GM21619 (cell line): ENCODE measurements around the gene TPRA1.
"Not testable (repeated sequence)": the region's sequence is repeated elsewhere in the genome, so short reads cannot be mapped to it uniquely, and the experiment has no call there.

Source experiments
- ATAC-seq: cut with Tn5 transposase; IDR thresholded peaks from one replicate; pipeline ENCODE4 v1.9.1; 2021; ENCODE audit not compliant: unreplicated experiment

TPRA1 gene

GRCh38 chr3:127539366-127540060 is 51.0 kb downstream of the TPRA1 start:
- ATAC-seq = no peak

GRCh38 chr3:127538569-127538968 is 52.0 kb downstream of the TPRA1 start:
- no peak for ATAC-seq

GRCh38 chr3:127536830-127537812 is 53.4 kb downstream of the TPRA1 start:
- no peak for ATAC-seq

GRCh38 chr3:127535901-127536829 is 54.4 kb downstream of the TPRA1 start:
- ATAC-seq = no peak

- ATAC-seq = no peak
Observed at GRCh38 chr3:127535106-127535785, 55.3 kb downstream of the TPRA1 start.

GRCh38 chr3:127534564-127534963 is 56.0 kb downstream of the TPRA1 start:
- no peak for ATAC-seq

- no peak for ATAC-seq
Observed at GRCh38 chr3:127534161-127534451, 56.4 kb downstream of the TPRA1 start.

- ATAC-seq = no peak
Observed at GRCh38 chr3:127532561-127533203, 57.9 kb downstream of the TPRA1 start.

- no peak for ATAC-seq
Observed at GRCh38 chr3:127531821-127532220, 58.7 kb downstream of the TPRA1 start.

GRCh38 chr3:127530863-127531262 is 59.7 kb downstream of the TPRA1 start:
- not testable (repeated sequence) for ATAC-seq

- no peak for ATAC-seq
Observed at GRCh38 chr3:127529346-127530188, 61.0 kb downstream of the TPRA1 start.

GRCh38 chr3:127525373-127525772 is 65.2 kb downstream of the TPRA1 start:
- ATAC-seq = no peak

GRCh38 chr3:127524296-127524896 is 66.1 kb downstream of the TPRA1 start:
- ATAC-seq = no peak
